Epithelial cell of esophagus (primary cell): ENCODE results near the gene MAP6.

Experiments used
- DNase-seq: peaks from one replicate; pipeline ENCODE4 v3.0.0; 2010; ENCODE audit warnings: low read depth
- H3K4me3 ChIP-seq: 2 replicates; pipeline ENCODE4 v1.5.1; 2011; ENCODE audit warnings: mild to moderate bottlenecking, low read length, control low read depth
- TF ChIP-seq, protein P1 (sequence below): IDR thresholded peaks from 2 replicates; pipeline ENCODE4 v1.5.1; 2011; ENCODE audit warnings: low read depth, mild to moderate bottlenecking, low read length, control low read depth, inconsistent platforms; ENCODE audit not compliant: insufficient read depth; ENCODE audit errors: missing control alignments

The MAP6 gene

DNA sequence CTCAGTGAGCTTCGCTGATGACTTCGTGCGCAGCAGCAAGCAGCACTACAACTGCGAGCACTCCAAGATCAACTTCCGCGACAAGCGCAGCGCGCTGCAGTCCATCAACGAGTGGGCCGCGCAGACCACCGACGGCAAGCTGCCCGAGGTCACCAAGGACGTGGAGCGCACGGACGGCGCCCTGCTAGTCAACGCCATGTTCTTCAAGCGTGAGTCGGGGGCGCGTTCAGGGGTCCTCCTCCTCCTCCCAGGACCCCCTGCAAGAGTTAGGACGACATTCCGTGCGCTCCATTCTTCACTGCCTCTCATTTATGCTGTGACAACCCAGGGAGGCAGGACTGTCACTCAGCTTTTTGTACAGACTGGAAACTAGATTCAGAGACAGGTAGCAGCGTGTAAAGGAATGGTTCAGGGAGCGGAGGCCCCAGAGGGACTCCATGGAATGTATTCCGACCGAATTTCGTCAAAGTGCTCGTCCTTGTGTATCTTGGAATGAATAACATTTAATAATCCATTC is 102.0 kb downstream of the MAP6 start:
- DNase-seq: no peak
- no peak overlapping the region for H3K4me3 ChIP-seq
- TF ChIP-seq, protein P1, sequence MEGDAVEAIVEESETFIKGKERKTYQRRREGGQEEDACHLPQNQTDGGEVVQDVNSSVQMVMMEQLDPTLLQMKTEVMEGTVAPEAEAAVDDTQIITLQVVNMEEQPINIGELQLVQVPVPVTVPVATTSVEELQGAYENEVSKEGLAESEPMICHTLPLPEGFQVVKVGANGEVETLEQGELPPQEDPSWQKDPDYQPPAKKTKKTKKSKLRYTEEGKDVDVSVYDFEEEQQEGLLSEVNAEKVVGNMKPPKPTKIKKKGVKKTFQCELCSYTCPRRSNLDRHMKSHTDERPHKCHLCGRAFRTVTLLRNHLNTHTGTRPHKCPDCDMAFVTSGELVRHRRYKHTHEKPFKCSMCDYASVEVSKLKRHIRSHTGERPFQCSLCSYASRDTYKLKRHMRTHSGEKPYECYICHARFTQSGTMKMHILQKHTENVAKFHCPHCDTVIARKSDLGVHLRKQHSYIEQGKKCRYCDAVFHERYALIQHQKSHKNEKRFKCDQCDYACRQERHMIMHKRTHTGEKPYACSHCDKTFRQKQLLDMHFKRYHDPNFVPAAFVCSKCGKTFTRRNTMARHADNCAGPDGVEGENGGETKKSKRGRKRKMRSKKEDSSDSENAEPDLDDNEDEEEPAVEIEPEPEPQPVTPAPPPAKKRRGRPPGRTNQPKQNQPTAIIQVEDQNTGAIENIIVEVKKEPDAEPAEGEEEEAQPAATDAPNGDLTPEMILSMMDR: no peak

DNA sequence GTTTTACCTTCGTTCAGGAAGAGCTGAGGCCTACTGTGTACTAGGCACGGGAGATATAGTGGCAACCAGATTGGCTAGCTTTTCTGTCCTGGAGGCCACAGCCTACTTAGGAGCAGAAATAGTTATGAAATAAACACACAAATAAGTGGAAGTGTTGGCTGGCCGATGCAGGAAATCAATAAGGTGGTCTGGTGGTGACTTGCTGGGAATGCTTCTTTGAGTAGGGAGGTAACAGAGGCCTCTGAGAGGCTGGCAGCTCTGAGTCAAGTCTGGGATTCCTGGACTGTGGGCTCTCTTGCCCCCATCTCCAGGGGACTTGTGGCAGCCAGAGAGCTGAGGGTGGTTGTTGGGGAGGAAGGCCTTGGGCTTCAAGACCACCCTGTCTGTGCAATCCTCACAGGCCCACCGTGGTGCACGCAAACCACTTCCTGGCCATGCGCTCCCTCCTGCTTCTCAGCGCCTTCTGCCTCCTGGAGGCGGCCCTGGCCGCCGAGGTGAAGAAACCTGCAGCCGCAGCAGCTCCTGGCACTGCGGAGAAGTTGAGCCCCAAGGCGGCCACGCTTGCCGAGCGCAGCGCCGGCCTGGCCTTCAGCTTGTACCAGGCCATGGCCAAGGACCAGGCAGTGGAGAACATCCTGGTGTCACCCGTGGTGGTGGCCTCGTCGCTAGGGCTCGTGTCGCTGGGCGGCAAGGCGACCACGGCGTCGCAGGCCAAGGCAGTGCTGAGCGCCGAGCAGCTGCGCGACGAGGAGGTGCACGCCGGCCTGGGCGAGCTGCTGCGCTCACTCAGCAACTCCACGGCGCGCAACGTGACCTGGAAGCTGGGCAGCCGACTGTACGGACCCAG is 102.7 kb downstream of the MAP6 start:
- no peak overlapping the region for H3K4me3 ChIP-seq

GRCh38 chr11:75565221-75565814 is 103.5 kb downstream of the MAP6 start:
- no peak overlapping the region for H3K4me3 ChIP-seq
- TF ChIP-seq, protein P1: no peak
- peak; percentile 69 for DNase-seq

More for the DNA sequence above, 102.7 kb downstream of the MAP6 start:
- DNase-seq: no peak
- TF ChIP-seq, protein P1: no peak

DNA sequence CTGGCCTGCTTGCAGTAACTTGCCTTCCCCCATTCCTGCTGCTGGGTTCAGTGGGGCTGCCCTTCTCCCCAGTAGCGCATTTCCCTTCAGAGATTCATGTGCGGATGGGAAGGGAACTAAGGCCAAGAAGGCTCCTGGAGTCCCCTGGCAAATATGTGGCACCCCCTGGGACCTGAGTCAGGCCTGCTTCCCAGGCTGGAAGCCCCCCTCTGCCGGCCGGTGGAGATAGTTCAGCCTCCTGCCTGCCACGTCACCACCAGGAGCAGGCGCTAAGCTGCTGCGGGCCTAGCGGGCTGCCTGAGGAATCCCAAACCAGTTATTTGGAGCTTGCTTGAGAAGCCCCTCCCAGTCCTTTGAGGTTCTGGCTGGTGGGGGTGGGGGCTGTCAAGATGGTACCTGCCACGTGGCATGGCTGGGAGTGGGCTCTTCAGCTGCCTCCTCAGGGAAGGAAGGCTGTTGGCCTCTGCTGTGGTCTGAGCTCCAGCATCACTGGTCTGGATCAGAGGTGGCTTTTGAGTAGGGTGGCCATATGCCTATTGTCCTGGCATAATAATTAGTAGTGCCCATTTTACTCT is 104.8 kb downstream of the MAP6 start:
- DNase-seq: no peak
- TF ChIP-seq, protein P1: peak; percentile 57
- H3K4me3 ChIP-seq: peak overlapping the region; percentile 79

- peak overlapping the region; percentile 79 for H3K4me3 ChIP-seq
- DNase-seq: peak; percentile 87
- TF ChIP-seq, protein P1: no peak
These were observed 105.3 kb downstream of the MAP6 start for GRCh38 chr11:75563501-75563977.

DNA sequence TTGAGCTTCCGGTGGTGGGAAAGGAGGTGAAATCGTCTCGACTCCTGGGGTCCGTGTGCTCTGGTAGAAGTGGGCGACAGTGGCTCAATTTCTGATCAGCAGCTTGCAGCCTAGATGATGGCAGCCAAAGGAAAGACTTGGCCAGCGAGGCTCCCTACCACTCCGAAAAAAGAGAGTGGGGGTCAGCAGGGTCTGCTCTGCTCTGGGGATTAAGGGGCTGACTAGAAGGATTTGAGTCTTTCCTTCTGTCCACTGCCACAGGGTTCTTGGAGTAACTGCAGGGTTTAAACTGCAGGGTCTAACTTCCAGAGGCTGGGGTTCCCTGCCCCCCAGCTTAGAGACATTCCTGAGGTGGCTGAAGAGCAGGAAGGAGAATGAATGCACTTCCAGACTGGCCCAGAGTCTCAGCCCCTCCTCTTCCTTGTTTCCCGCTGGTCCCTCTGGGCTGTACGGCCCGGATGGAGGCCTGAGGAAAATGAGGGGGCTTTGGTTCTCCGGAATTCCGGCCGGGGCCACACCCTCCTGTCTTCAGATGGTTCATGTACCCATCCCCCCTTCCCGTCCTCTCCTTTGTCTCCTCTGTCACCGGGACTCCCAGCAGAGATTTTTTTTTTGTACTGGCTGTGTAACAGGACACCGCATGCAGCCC is 105.9 kb downstream of the MAP6 start:
- peak; percentile 48 for DNase-seq
- H3K4me3 ChIP-seq: peak overlapping the region; percentile 79
- TF ChIP-seq, protein P1: no peak
